NK-92 (cell line): Measurements from ENCODE around the gene DDX53.

Experiments used
- DNase-seq: peaks from one replicate; lab custom pipeline; 2025; ENCODE audit not compliant: unreplicated experiment; lab: John Stamatoyannopoulos, UW

The DDX53 gene

DNA sequence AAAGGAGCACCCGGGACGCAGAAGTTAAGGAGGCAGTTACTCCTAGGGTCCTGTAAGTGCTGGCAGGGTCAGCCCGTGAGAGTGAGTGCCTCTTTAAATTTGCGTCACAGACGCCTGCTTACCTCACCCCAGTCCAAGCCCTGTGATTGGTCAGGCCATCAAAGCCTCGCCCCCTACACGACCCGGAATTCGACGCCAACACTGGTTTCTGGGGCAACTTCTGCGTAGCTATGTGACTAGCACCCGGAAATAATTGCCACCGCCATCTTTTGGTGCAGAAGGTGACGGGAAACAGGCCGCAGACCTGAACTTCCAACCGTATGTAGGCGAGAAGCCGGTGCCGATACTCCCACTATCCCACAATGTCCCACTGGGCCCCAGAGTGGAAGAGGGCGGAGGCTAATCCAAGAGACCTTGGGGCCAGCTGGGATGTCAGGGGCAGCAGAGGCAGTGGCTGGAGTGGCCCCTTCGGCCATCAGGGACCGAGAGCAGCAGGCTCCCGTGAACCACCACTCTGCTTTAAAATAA lies at the start of gene DDX53:
TSS of gene DDX53 (plus strand) at position 265 of the 528 bp plus-strand sequence. CDS start at position 363, 98 bp downstream.
- no peak for DNase-seq

DNA sequence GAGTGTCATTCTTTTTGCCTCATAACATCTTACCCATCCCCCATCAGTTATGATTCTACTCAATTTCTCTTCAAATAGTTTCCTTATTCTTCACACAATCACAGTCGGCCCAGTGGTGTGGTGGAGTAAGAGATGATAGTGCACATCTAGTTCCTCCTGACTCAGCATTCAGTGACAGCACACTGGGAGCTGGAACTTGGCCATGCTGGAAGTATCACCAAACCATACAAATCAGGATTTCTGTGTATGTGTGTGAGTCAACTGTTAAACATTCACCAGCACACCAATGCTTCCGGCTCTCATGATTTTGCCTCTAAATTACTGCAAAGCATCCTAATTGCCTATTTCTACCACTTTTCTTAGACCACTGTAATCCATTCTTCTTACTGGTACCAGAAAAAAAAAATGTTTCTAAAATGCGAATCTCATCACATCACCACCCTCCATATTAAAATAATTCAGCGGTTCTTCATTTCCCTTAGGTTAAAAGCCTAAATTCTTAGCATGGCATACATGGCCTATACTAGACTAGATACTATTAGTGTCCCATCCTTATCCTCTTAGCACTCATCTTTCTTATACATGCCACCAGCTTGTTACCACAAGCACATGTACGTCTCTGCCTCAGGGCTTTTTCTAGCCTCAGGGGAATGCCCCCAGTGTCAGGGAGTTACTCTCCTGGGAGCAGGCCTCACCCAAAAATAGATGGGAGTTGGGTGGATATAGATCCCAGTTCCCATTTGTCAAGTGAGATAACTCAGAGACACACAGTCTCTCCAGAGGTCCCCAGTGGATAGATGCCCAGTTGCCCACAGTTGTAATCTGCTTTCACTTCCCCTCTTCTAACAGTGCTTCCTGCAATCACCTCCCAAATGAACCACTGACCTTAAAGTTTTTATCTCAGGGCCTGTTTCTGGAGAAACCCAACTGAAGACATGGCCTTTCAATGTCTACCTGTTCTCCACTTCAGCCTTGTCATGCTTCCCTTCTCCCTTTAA lies 49.2 kb upstream of the DDX53 start:
- DNase-seq = no peak

- no peak for DNase-seq
Measured at GRCh38 chrX:22952010-22952409, 47.8 kb upstream of the DDX53 start.

DNA sequence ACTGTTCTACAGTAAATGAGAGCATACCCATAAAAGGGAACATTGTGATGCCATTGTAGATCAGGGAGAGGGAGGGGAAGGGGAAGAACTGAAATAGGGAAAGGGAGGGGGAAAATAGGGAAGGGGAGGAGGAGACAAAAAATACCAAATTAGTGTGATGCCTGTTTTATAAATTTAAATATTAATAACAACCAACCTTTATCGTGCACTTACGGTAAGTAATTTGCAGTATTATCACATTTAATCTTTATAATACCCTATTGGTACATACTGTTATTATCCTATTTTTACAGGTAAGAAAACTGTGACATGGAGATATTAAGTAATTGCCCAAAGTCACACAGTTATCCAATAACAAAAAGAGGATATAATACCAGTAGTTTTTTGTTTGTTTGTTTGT lies 41.5 kb upstream of the DDX53 start:
- no peak for DNase-seq

DNA sequence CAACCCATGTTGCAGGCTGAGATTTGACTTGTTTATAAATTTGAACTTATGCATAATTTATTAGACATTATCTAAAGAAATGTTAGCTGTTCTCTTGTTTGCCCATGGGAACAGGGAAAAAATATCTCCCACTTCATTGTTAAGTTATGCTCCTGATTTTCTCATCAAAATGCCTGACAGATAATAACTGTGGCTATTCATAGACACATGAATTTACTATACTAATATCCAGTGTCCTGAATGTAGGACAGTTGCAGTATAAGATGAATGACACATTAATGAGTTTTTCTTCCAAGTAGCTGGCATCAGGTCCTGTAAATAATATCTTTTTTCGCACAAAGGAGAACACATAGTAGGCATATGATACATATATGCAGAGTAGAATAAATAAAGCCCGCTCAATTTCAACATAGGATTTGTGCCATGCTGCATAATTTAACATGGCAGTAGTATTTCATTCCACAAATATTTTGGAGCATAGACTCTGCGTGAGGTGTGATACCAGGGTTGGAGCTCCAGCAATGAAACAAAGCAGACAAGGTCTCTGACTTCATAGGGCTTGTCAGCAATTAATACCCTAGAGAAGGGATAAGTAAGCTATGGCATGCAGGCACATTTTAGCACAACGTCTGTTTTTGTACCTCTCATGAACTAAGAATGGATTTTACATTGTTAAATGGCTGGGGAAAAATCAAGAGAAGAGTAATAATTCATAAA lies 40.4 kb upstream of the DDX53 start:
- no peak for DNase-seq

GRCh38 chrX:22963196-22963595 lies 36.6 kb upstream of the DDX53 start:
- DNase-seq = no peak

GRCh38 chrX:22968494-22968893 lies 31.3 kb upstream of the DDX53 start:
- no peak for DNase-seq

DNA sequence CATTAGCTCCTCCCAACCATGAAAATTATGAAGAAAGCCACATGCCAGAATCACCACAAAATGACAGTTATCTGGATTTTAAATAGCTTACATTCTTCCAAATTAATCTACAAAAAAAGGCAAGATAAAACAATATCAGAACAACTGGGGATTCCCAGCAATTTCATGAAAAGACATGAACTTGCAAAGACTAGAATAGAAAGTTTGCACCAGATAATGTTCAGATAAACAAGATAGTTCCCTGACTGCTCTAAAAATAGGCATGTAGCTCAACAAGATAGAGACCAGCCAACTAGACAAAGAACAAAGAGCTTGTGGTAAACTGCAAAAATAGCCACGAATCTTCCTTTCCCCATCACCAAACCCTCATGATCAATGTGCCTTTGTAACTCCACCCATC lies 30.3 kb upstream of the DDX53 start:
- DNase-seq = no peak

DNA sequence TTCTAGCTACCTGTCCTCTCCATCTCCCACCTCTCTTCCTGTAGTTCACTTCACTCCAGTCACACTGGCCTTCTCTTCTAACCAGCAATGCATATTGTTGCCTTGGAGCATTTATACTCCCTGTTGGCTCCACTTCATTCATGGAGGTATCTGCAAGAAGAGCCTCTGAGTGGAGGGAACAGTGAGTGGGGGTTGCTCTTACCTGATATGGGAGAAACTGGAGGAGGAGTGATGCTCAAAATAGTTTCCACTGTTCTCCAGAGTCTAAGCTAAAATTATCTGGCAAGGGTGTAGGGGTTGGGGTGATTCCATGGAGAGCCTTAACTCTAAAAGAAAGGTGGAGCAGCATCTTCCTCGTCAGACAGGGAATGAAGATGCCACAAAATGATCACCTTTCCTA lies 28.9 kb upstream of the DDX53 start:
- no peak for DNase-seq

DNA sequence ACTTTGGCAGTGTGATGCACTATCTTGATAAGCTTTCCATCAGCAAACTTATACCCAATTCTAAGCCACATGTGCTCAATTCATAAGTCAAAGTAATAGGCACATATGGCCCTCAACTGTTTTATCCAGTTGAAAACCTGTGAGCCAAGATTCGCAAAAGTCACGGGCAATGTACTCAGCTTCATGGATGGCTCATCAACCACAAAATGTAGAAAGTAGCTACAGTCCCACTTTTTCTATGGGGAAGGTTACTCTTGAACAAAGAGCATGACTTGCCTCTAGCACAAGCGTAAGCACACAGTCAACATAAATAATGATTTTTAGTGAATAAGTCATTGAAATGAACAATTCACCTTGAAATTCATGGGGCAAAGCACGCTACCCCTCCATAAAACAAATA lies 25.1 kb upstream of the DDX53 start:
- no peak for DNase-seq

DNA sequence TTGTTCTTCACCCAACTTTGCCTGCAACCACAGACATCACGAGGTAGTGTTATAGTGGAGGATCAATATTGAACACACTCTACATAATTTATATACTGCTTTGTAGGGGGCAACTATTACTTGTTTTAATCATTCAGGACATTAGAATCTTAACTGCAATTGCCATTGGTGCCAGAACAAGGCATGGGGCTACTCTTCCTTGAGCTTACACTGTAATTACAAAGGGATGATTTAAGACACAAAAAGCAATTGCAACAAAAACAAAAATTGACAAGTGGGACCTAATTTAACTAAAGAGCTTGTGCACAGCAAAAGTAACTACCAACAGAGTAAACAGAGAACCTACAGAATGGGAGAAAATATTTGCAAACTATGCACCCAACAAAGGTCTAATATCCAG lies 24.0 kb upstream of the DDX53 start:
- DNase-seq = no peak

DNA sequence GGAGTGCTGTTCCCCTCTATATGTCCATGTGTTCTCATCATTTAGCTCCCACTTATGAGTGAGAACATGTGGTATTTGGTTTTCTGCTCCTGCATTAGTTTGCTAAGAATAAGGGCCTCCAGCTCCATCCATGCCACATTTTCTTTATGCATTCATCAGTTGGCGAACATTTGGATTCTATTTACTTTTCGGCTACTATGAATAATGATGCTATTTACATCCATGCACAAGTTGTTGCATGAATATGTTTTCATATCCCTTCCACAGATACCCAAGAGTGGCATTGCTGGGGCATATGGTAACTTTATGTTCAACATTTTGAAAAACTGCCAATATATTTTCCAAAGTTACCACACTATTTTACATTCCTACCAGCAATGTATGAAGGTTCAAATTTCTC lies 13.8 kb upstream of the DDX53 start:
- DNase-seq = no peak

DNA sequence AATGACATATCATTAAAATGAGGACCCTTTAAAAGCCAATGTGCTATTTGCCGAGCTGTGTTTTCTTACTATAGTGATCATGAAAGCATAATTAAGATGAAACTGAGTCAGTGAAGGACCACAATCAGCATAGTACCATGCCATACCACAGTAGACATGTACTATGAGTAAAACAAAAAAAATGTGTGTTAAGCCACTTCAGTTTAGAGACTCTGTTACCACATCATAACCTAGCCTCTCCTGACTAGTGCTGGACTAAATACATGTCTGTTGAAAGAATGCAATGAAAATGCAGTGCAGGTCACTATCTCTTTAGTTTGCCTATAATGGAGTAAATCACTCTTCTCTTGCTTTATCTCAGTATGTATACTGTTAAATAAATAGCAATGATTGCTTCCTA lies 12.3 kb upstream of the DDX53 start:
- DNase-seq = no peak

DNA sequence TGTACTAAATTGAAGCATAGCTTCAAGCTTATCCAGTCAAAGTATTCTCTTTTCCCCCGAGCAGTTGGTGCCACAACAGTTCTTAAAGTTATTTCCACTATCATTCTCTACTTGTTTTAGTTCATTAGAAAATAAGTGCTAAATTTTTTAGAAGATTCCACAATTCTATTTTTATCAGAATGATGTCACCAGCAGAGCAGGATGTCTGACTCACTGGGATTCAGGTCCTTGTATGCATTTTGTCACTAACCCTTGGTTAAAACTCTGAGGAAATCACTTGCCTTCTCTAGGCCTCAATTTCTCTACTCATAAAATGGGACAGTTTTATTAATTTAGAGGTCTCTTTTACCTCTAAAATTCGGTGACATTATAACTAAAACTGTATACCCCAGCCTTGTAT lies 3.4 kb downstream of the DDX53 start:
- no peak for DNase-seq

GRCh38 chrX:23008431-23009099 lies 8.8 kb downstream of the DDX53 start:
- DNase-seq = no peak

DNA sequence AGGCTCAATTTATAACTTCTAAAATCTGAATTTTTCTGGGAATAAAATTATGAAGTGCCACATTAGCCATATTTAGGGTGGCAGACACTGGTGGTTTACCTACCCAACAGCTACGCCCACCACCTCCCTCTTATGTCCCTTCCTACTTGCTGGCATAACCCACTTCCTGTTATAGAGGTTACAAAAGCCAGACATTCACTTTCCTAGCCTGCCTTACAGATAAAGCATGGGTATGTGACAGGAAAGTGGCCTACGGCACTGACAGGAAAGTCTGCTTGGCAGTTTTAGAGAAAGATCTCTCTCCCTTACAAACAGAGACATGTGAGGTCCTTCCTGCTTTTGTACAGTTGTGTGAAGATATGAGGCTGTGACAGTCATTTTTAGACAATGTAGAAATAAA lies 12.4 kb downstream of the DDX53 start:
- no peak for DNase-seq

- DNase-seq = no peak
Measured at GRCh38 chrX:23012636-23013035, 12.9 kb downstream of the DDX53 start.

DNA sequence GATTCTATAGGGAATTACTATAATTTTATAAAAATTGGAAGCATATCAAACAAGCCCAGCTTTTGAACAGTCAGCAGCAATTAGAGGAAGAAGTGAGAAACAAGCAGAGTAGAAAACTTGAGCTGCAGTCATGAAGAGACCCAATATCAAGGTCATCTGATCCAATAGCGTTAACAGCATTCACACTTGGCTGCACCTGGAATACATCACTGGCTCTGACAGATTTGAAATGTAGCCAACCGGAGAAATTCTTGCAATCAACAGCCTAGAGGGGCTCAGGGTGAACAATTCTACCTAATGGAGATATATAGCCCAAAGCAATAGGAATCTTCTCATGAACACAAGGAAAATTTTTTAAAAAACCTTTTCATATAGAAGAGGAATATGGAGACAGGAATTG lies 13.6 kb downstream of the DDX53 start:
- DNase-seq = no peak

- DNase-seq = no peak
Measured at GRCh38 chrX:23031600-23031999, 31.8 kb downstream of the DDX53 start.

DNA sequence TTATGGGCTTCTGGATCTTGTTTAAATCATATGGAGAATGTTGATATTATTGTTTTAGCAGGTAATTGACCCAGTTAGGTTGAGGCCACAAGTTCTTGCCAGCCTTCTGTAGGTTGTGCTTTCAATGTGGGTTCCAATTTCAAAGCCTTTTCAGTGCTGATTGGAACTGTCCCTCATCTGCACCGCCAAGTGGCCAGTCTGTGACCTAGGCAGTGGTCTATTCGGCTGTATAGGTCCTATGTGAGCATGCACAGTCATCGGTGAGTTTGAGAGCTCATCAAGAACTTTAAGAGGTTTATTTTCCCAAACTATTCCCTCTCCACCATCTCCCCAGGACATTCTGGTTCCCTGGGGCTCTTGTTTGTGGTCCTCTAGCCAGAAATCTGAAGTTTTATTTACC lies 35.7 kb downstream of the DDX53 start:
- DNase-seq = no peak

DNA sequence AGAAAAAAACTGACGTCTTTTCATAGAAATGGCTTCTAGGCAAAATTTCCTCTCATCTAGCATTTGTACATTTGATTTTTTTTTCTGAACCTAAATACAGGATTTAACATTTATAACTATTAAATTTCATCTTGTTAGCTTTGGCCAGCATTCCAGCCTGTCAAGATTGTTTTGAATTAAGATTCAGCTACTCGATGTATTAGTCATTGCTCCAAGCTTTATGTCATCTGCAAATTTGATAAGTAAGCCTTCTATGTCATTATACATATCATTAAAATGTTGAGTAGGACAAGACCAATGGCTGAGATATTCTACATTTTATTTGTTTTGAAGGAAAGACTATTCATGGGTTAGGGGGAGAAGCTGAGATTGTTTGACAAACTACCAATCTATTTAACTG lies 46.7 kb downstream of the DDX53 start:
- no peak for DNase-seq
